ENCODE measurements around the gene ADPRHL1.

ADPRHL1 gene

GRCh38 chr13:113367771-113368170, 85.5 kb downstream of the ADPRHL1 start:
- Histone ChIP-seq H3K4me3 (ENCODE audit: low read depth in 1 of 2, low read length in 1 of 2) (no peak overlapping the region), H3K36me3 (no peaks in the 10 kb centered on the region), H3K27me3 (peaks cover 48% of the 10 kb centered on the region), H3K9me3 (no peaks in the 10 kb centered on the region), H3K4me1 (ENCODE audit: control insufficient read depth in 1 of 2, insufficient read depth in 1 of 2, low read depth in 1 of 2, low read length in 1 of 2) (peaks cover 0 to 6% of the 10 kb centered on the region in 2 experiments), H3K27ac (no peak overlapping the region)
- TF ChIP-seq CTCF (IDR thresholded peaks at IDR 0.05) = no peak

GRCh38 chr13:113367020-113367560, 86.2 kb downstream of the ADPRHL1 start:
- Histone ChIP-seq H3K9me3 (no peaks in the 10 kb centered on the region), H3K27ac (no peak overlapping the region), H3K36me3 (no peaks in the 10 kb centered on the region), H3K4me1 (ENCODE audit: control insufficient read depth in 1 of 2, insufficient read depth in 1 of 2, low read depth in 1 of 2, low read length in 1 of 2) (peaks cover 0 to 6% of the 10 kb centered on the region in 2 experiments), H3K4me3 (ENCODE audit: low read depth in 1 of 2, low read length in 1 of 2) (no peak overlapping the region), H3K27me3 (peaks cover 55% of the 10 kb centered on the region)
- TF ChIP-seq CTCF (IDR thresholded peaks at IDR 0.05) = no peak

- Histone ChIP-seq H3K4me3 (ENCODE audit: low read depth in 1 of 2, low read length in 1 of 2) (no peak overlapping the region), H3K36me3 (no peaks in the 10 kb centered on the region), H3K27ac (no peak overlapping the region), H3K9me3 (no peaks in the 10 kb centered on the region), H3K4me1 (ENCODE audit: control insufficient read depth in 1 of 2, insufficient read depth in 1 of 2, low read depth in 1 of 2, low read length in 1 of 2) (peaks cover 0 to 6% of the 10 kb centered on the region in 2 experiments), H3K27me3 (peaks cover 65% of the 10 kb centered on the region)
- TF ChIP-seq CTCF (IDR thresholded peaks at IDR 0.05) = no peak
Observed at GRCh38 chr13:113365971-113366588, 87.2 kb downstream of the ADPRHL1 start.

GRCh38 chr13:113365583-113365970, 87.7 kb downstream of the ADPRHL1 start:
- H3K27ac ChIP-seq = no peak overlapping the region
- H3K9me3 ChIP-seq = no peaks in the 10 kb centered on the region
- no peak overlapping the region for H3K4me3 ChIP-seq (ENCODE audit: low read depth in 1 of 2, low read length in 1 of 2)
- peaks cover 0 to 6% of the 10 kb centered on the region in 2 experiments for H3K4me1 ChIP-seq (ENCODE audit: control insufficient read depth in 1 of 2, insufficient read depth in 1 of 2, low read depth in 1 of 2, low read length in 1 of 2)
- H3K27me3 ChIP-seq = peaks cover 70% of the 10 kb centered on the region
- no peak for TF ChIP-seq CTCF (IDR thresholded peaks at IDR 0.05)
- no peaks in the 10 kb centered on the region for H3K36me3 ChIP-seq

- Histone ChIP-seq H3K4me1 (ENCODE audit: control insufficient read depth in 1 of 2, insufficient read depth in 1 of 2, low read depth in 1 of 2, low read length in 1 of 2) (peaks cover 0 to 6% of the 10 kb centered on the region in 2 experiments), H3K27ac (no peak overlapping the region), H3K27me3 (peaks cover 76% of the 10 kb centered on the region), H3K9me3 (no peaks in the 10 kb centered on the region), H3K4me3 (ENCODE audit: low read depth in 1 of 2, low read length in 1 of 2) (no peak overlapping the region), H3K36me3 (no peaks in the 10 kb centered on the region)
- TF ChIP-seq CTCF (IDR thresholded peaks at IDR 0.05) = no peak
Observed at GRCh38 chr13:113364901-113365582, 88.2 kb downstream of the ADPRHL1 start.

Data from neutrophil (primary cell).